GM12878 (cell line): ENCODE data around the gene ANO8. TPM values are rescaled to one million over a fixed set of nuclear protein-coding genes. Genes with fewer than 3 reads are reported as not detected.

ENCODE experiments used
- ATAC-seq: fragments of 200-7000 bp; cut with Tn5 transposase; 3 replicates; pipeline ENCODE4 v1.9.1; 2020; ENCODE audit warnings: mild to moderate bottlenecking, moderate library complexity
- BruUV-seq: library from RNA; stranded (reverse); fragments of 400-500 nt; replicated peaks from 2 replicates; lab custom pipeline; 2021; lab: Mats Ljungman, UMichigan
- CTCF ChIA-PET: fragments of 300-600 bp; sonication (Branson Sonifier 250); formaldehyde crosslinking; extraction: SDS; loops from one replicate; lab custom pipeline; 2021; ENCODE audit warnings: inconsistent platforms; lab: Yijun Ruan, JAX
- POLR2A ChIA-PET: fragments of 350-600 bp; formaldehyde crosslinking; extraction: SDS; loops from one replicate; lab custom pipeline; 2021; ENCODE audit warnings: inconsistent platforms; lab: Charles Lee
- RAD21 ChIA-PET: fragments of 300-600 bp; sonication (Branson Sonifier 250); formaldehyde crosslinking; loops from one replicate; lab custom pipeline; 2023; ENCODE audit warnings: antibody characterized with exemption; ENCODE audit not compliant: unreplicated experiment; lab: Charles Lee
- SMC1A ChIA-PET: fragments of 300-600 bp; sonication (Branson Sonifier 250); formaldehyde crosslinking; loops from one replicate; lab custom pipeline; 2023; ENCODE audit not compliant: unreplicated experiment, uncharacterized antibody; lab: Charles Lee
- DNase-seq: peaks from one replicate; pipeline ENCODE4 v3.0.0-alpha.2; 2011; ENCODE audit warnings: low read depth, low spot score
- FAIRE-seq: peaks from 3 replicates; lab custom pipeline; 2011; peaks lifted over from hg19 to GRCh38; lab: Jason Lieb, UNC
- H2AFZ ChIP-seq: 2 replicates; pipeline ENCODE4 v1.6.0; 2011; ENCODE audit warnings: low read depth, low read length, control low read depth; ENCODE audit not compliant: control insufficient read depth
- H3K27ac ChIP-seq: 2 replicates; pipeline ENCODE4 v1.5.1; 2011; ENCODE audit warnings: control low read depth; ENCODE audit not compliant: control insufficient read depth, insufficient read depth
- H3K27me3 ChIP-seq, 2 experiments: replicated peaks in 1 of 2; 2 replicates each; pipeline versions ENCODE4 v1.6.0 to v1.6.1; 2011; ENCODE audit warnings: low read length in 1 of 2; ENCODE audit not compliant: control insufficient read depth in 2 of 2, insufficient read depth in 2 of 2
- H3K36me3 ChIP-seq, 2 experiments: 2 replicates each; pipeline ENCODE4 v1.5.1; 2011; ENCODE audit warnings: low read length in 1 of 2; ENCODE audit not compliant: control insufficient read depth in 2 of 2, insufficient read depth in 2 of 2
- H3K4me1 ChIP-seq: 2 replicates; pipeline ENCODE4 v1.6.1; 2011; ENCODE audit warnings: mild to moderate bottlenecking, low read length, moderate library complexity, mixed read lengths; ENCODE audit not compliant: control insufficient read depth, insufficient read depth
- H3K4me2 ChIP-seq: 2 replicates; pipeline ENCODE4 v1.6.0; 2011; ENCODE audit warnings: control low read depth; ENCODE audit not compliant: control insufficient read depth, insufficient read depth
- H3K4me3 ChIP-seq: fragments of 200-600 bp; sonication (generic); 2 replicates; pipeline ENCODE4 v1.5.1; 2016
- H3K79me2 ChIP-seq: 2 replicates; pipeline ENCODE4 v1.6.0; 2011; ENCODE audit warnings: low read length; ENCODE audit not compliant: control insufficient read depth, insufficient read depth
- H3K9ac ChIP-seq: 2 replicates; pipeline ENCODE4 v1.8.0; 2011; ENCODE audit warnings: low read length, control low read depth, mixed read lengths; ENCODE audit not compliant: control insufficient read depth, insufficient read depth
- H3K9me3 ChIP-seq: replicated peaks from 3 replicates; pipeline ENCODE4 v1.5.1; 2011; ENCODE audit warnings: mild to moderate bottlenecking, low read length; ENCODE audit not compliant: control insufficient read depth, insufficient read depth
- H4K20me1 ChIP-seq: 2 replicates; pipeline ENCODE4 v1.6.0; 2011; ENCODE audit not compliant: control insufficient read depth, insufficient read depth
- SPI1 ChIP-seq: IDR thresholded peaks from 2 replicates; pipeline ENCODE4 v1.6.1; 2011; ENCODE audit warnings: low read depth, mild to moderate bottlenecking, low read length, moderate library complexity, borderline replicate concordance; ENCODE audit not compliant: insufficient read depth
- WGBS: methylation state at CpG from one replicate; pipeline ENCODE4 v1.1.6; 2016; ENCODE audit warnings: low lambda C conversion rate; ENCODE audit not compliant: insufficient replicate concordance, insufficient coverage; ENCODE audit errors: missing lambda C conversion rate; 5-methylcytosine and 5-hydroxymethylcytosine counted together
- in situ Hi-C: fragments of 300-500 bp; cut with MboI; formaldehyde crosslinking; loops from 9 replicates; pipeline ENCODE4 v1.14.3; 2018; ENCODE audit warnings: mixed read lengths
- intact Hi-C: fragments of 100-400 bp; cut with micrococcal nuclease; formaldehyde crosslinking; loops from one replicate; pipeline ENCODE4 v1.14.2; 2022; ENCODE audit not compliant: unreplicated experiment
- polyA plus RNA-seq, 11 experiments: library from polyadenylated mRNA; depleted of rRNA in 4 of 11; unstranded in 6 of 11; stranded (reverse) in 5 of 11; fragments of >200 nt; fragmentation: Nextera tagmentation in 4 of 11; fragmentation: Illumina TruSeq in 1 of 11; extraction: Ambion mirVana in 4 of 11; extraction: Trizol in 1 of 11; gene quantifications; 1 replicate in 1 of 11; 2 replicates in 10 of 11; pipeline versions ENCODE4 v1.2.1 to v1.2.3, GENCODE V29; 2011 to 2016; ENCODE audit warnings: inconsistent platforms in 2 of 11, missing spikeins in 2 of 11, low read depth in 1 of 11
- total RNA-seq, 4 experiments: library from RNA; depleted of rRNA in 3 of 4; stranded (reverse); fragments of >200 nt in 3 of 4; fragmentation: Illumina TruSeq in 1 of 4; extraction: Trizol in 1 of 4; gene quantifications; 2 replicates each; pipeline versions ENCODE4 v1.2.1 to v1.2.3, GENCODE V29; 2013 to 2021
- TF ChIP-seq, protein P1 (sequence below), 3 experiments: IDR thresholded peaks in 2 of 3; conservative IDR thresholded peaks in 1 of 3; 2 replicates each; pipeline ENCODE4 v1.5.1; 2011; ENCODE audit warnings: low read depth in 3 of 3, low read length in 3 of 3, mild to moderate bottlenecking in 3 of 3, control low read depth in 2 of 3, moderate library complexity in 2 of 3, inconsistent platforms in 1 of 3, mixed read lengths in 1 of 3; ENCODE audit not compliant: control insufficient read depth in 2 of 3, insufficient read depth in 1 of 3; ENCODE audit errors: extremely low read depth in 1 of 3

ANO8 gene
- total and polyA plus RNA-seq, 10 of the 15 experiments (the other 5 are each of a cell fraction or from before 2014, with no cell fraction given), result 0.04 to 6.7 (median 1.1) TPM

DNA sequence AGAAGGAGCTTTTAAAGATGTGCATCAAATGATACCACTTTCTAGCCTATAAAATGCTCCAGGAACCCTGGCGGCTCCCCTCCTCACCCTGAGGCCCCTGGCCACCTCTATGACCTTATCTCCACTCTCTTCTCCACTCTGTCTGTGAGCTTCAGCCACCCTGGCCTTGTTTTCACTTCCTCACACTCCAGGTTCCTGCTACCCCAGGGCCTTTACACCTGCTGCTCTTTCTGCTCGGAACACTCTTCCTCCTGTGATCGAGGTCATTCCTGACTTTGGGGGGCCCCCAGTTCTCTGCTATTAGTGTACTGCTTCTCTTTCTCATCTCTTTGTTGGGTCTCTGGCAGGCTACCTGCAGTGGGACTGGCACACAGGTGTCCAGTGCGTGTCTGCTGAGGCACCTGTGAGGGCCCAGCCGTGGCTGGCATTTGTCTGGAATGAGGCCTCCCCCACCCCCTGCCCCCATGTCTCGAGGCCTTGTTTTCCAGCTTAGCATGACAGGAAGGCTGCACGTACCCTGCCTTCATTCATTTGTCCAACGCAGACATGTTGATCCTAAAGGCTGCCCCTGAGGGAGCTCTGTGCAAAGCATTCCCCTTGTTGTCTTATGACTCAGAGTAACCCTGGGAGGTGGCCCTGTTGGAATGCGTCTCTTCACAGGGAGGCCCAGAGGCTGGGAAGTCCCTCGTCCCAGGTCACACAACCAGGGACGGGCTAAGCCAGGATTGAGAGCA, 23.0 kb downstream of the ANO8 start:
- in situ Hi-C loops (no loop called here), intact Hi-C loops (no loop called here)
- SMC1A ChIA-PET, result no interaction called here
- RAD21 ChIA-PET, result no interaction called here
- peaks cover 8 to 13% of the 10 kb centered on the region in 2 experiments; a peak in 3 of 4 replicates for H3K36me3 ChIP-seq
- peaks cover 3% of the 10 kb centered on the region; the same call in 1 of the 2 replicates for H4K20me1 ChIP-seq
- POLR2A ChIA-PET, result no interaction called here
- no peaks in the 10 kb centered on the region for H3K27me3 ChIP-seq
- H2AFZ ChIP-seq, result no peak overlapping the region
- ATAC-seq (no peak), DNase-seq (no peak), FAIRE-seq (no peak)
- BruUV-seq, result no TSS peak
- CTCF ChIA-PET, result no interaction called here
- no peaks in the 10 kb centered on the region for H3K9me3 ChIP-seq
- no peak overlapping the region for H3K27ac ChIP-seq
- TF ChIP-seq, protein P1, sequence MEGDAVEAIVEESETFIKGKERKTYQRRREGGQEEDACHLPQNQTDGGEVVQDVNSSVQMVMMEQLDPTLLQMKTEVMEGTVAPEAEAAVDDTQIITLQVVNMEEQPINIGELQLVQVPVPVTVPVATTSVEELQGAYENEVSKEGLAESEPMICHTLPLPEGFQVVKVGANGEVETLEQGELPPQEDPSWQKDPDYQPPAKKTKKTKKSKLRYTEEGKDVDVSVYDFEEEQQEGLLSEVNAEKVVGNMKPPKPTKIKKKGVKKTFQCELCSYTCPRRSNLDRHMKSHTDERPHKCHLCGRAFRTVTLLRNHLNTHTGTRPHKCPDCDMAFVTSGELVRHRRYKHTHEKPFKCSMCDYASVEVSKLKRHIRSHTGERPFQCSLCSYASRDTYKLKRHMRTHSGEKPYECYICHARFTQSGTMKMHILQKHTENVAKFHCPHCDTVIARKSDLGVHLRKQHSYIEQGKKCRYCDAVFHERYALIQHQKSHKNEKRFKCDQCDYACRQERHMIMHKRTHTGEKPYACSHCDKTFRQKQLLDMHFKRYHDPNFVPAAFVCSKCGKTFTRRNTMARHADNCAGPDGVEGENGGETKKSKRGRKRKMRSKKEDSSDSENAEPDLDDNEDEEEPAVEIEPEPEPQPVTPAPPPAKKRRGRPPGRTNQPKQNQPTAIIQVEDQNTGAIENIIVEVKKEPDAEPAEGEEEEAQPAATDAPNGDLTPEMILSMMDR (IDR thresholded peaks at IDR 0.05 in 2 of 3, conservative IDR thresholded peaks at IDR 0.05 in 1 of 3; ENCODE audit: control insufficient read depth in 2 of 3, extremely low read depth in 1 of 3, insufficient read depth in 1 of 3, low read depth in 3 of 3, low read length in 3 of 3), result no peak
- TF ChIP-seq SPI1, result peak; percentile 25; the same call in 1 of the 2 replicates
- peaks cover 15% of the 10 kb centered on the region for H3K4me1 ChIP-seq
- H3K9ac ChIP-seq, result no peak overlapping the region
- no peak overlapping the region for H3K4me3 ChIP-seq
- H3K4me2 ChIP-seq, result peak overlapping the region; percentile 44; the same call in 1 of the 2 replicates
- 97% methylated on average over 11 of the region's 11 CpGs for WGBS
- H3K79me2 ChIP-seq, result peaks cover 29% of the 10 kb centered on the region
